Tibial nerve (tissue), 4 donors: ENCODE measurements around the gene PLCXD3. TPM values are rescaled to one million over a fixed set of nuclear protein-coding genes. Genes with fewer than 3 reads are reported as not detected.

Source experiments
- DNase-seq, 2 donors: peaks; one replicate each; pipeline ENCODE4 v3.0.0-alpha.2; 2019; ENCODE audit warnings: low spot score in 2 of 2
- H3K27ac ChIP-seq, 4 donors: fragments of 200-600 bp; sonication (generic) in 3 of 4; one replicate each; pipeline ENCODE4 v1.5.1; 2017 to 2019; ENCODE audit warnings: mild to moderate bottlenecking in 1 of 4
- H3K27me3 ChIP-seq, 2 donors: fragments of 200-600 bp; sonication (generic) in 1 of 2; one replicate each; pipeline versions ENCODE4 v1.5.1 to v1.6.0; 2017 to 2019
- H3K36me3 ChIP-seq, 3 donors: fragments of 200-600 bp; sonication (generic); one replicate each; pipeline ENCODE4 v1.5.1; 2018 to 2019
- H3K4me1 ChIP-seq, 4 donors: fragments of 200-600 bp; sonication (generic) in 3 of 4; one replicate each; pipeline ENCODE4 v1.5.1; 2017 to 2019
- H3K4me3 ChIP-seq, 4 donors: fragments of 200-600 bp; sonication (generic) in 3 of 4; one replicate each; pipeline ENCODE4 v1.5.1; 2017 to 2019; ENCODE audit warnings: mild to moderate bottlenecking in 1 of 4, moderate library complexity in 1 of 4
- H3K9me3 ChIP-seq, 4 donors: fragments of 200-600 bp; sonication (generic) in 3 of 4; one replicate each; pipeline ENCODE4 v1.5.1; 2017 to 2019
- EP300 ChIP-seq, 2 donors: sonication (generic); formaldehyde crosslinking; IDR thresholded peaks; one replicate each; pipeline ENCODE4 v1.6.1; 2017; ENCODE audit warnings: antibody characterized with exemption in 2 of 2, mild to moderate bottlenecking in 1 of 2
- POLR2A ChIP-seq, 2 donors: fragments of 450-650 bp; IDR thresholded peaks; one replicate each; pipeline ENCODE4 v1.6.1; 2017; ENCODE audit warnings: antibody characterized with exemption in 2 of 2, mild to moderate bottlenecking in 2 of 2, moderate library complexity in 2 of 2
- WGBS, 2 donors: methylation state at CpG; one replicate each; pipeline ENCODE4 v1.1.5; 2018; 5-methylcytosine and 5-hydroxymethylcytosine counted together
- total RNA-seq, 4 donors: library from RNA; depleted of rRNA; stranded (reverse); fragments of >200 nt; gene quantifications; one replicate each; pipeline ENCODE4 v1.1.0, GENCODE V29; 2016
- TF ChIP-seq, protein P1 (sequence below), 5 experiments: fragments of 200-600 bp in 3 of 5; fragments of 450-650 bp in 2 of 5; sonication (generic) in 3 of 5; IDR thresholded peaks; one replicate each; pipeline ENCODE4 v1.5.1; 2016 to 2019; ENCODE audit warnings: antibody characterized with exemption in 5 of 5, mild to moderate bottlenecking in 3 of 5, moderate library complexity in 2 of 5

PLCXD3 gene
- total RNA-seq, 4 donors from 2014 or later: 2.1 to 7.9 (median 7.0) TPM

DNA sequence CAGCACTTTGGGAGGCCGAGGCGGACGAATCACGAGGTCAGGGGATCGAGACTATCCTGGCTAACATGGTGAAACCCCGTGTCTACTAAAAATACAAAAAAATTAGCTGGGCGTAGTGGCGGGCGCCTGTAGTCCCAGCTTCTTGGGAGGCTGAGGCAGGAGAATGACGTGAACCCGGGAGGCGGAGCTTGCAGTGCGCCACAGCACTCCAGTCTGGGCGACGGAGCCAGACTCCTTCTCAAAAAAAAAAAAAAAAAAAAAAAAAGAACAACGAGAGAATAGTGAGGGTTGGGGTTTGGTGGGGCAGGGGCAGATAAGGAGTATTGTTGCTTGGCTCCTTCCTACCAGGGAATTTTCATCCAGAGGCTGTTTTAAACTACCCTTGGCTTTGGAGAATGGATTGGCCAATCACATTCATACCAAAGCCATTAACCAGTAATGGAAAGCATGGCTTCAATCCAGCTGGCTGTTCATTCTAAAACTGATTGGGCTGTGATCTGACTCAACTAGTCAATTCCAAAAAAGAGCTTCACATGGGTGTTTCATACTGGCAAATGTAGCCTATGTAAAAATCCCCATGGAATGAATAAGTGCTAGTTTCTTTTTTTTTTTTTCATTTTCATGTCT lies 64.4 kb downstream of the PLCXD3 start:
- H3K27ac ChIP-seq: no peak overlapping the region
- no peaks in the 10 kb centered on the region for H3K36me3 ChIP-seq
- WGBS, 2 donors: 90 to 94% methylated on average over 16 of the region's 16 CpGs
- no peaks in the 10 kb centered on the region for H3K4me1 ChIP-seq
- H3K27me3 ChIP-seq: no peaks in the 10 kb centered on the region
- no peaks in the 10 kb centered on the region for H3K9me3 ChIP-seq
- TF ChIP-seq EP300 (IDR thresholded peaks at IDR 0.05): no peak
- TF ChIP-seq, protein P1, sequence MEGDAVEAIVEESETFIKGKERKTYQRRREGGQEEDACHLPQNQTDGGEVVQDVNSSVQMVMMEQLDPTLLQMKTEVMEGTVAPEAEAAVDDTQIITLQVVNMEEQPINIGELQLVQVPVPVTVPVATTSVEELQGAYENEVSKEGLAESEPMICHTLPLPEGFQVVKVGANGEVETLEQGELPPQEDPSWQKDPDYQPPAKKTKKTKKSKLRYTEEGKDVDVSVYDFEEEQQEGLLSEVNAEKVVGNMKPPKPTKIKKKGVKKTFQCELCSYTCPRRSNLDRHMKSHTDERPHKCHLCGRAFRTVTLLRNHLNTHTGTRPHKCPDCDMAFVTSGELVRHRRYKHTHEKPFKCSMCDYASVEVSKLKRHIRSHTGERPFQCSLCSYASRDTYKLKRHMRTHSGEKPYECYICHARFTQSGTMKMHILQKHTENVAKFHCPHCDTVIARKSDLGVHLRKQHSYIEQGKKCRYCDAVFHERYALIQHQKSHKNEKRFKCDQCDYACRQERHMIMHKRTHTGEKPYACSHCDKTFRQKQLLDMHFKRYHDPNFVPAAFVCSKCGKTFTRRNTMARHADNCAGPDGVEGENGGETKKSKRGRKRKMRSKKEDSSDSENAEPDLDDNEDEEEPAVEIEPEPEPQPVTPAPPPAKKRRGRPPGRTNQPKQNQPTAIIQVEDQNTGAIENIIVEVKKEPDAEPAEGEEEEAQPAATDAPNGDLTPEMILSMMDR (IDR thresholded peaks at IDR 0.05): no peak
- no peak for DNase-seq
- no peak overlapping the region for H3K4me3 ChIP-seq

DNA sequence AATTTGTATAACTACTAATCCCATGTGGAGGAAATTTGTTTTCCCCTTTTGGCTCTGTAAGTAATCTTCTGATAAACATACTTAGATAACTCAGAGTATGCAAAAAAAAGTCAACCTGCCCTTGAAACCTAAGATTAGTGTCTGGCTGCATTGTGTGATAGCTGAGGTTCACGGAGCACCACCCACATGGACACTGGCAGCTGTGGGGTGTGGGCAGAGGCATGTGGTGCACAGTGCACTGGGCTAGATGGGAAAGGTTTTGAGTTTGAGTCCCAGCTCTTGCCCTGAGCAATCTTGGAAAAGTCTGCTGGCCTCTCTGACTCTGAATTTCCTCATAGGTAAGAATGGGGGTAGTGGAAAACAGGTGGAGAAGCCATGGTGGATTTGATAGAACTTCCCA lies 75.1 kb downstream of the PLCXD3 start:
- no peaks in the 10 kb centered on the region for H3K27me3 ChIP-seq
- H3K4me3 ChIP-seq: no peak overlapping the region
- no peaks in the 10 kb centered on the region for H3K36me3 ChIP-seq
- H3K27ac ChIP-seq: no peak overlapping the region
- TF ChIP-seq, protein P1 (IDR thresholded peaks at IDR 0.05): no peak
- TF ChIP-seq POLR2A (IDR thresholded peaks at IDR 0.05) (no peak), EP300 (IDR thresholded peaks at IDR 0.05) (no peak)
- no peaks in the 10 kb centered on the region for H3K4me1 ChIP-seq
- WGBS, 2 donors: 59 to 81% methylated on average over 1 of the region's 1 CpG
- no peaks in the 10 kb centered on the region for H3K9me3 ChIP-seq
- no peak for DNase-seq

DNA sequence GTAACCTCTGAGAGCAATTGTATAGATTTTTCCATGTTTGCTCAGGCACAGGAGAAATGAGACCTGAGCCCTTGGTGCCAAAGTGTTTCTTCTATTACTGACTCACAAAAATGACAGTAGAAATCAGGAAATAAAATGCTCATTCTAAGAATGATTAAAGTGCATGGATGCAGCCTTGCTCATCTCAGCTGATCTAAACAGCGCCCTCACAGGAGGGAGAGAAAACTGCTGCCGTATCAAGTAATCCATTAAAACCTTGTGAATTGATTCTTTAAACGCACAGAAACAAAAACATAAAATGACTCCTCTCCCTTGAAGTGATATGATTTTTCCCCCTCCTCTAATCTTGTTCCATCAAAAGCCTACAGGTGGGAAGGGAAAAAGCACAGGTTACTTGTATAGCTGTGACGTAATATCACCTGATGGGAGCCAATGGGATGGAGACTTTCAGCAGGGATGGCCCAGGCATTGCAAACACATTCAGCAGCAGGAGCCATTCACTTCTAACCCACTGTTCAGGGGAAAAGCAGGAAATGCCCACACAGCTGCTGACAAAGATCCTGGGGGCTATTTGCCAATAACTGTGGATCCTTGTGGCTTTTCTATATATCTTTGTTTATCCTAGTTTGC lies 76.7 kb downstream of the PLCXD3 start:
- Histone ChIP-seq H3K27ac (no peak overlapping the region), H3K36me3 (no peaks in the 10 kb centered on the region), H3K27me3 (no peaks in the 10 kb centered on the region), H3K4me1 (no peaks in the 10 kb centered on the region), H3K4me3 (no peak overlapping the region), H3K9me3 (no peaks in the 10 kb centered on the region)
- DNase-seq: no peak
- TF ChIP-seq, protein P1 (IDR thresholded peaks at IDR 0.05): peak in 1 of 5 experiments; percentile 7
- no peak for TF ChIP-seq POLR2A (IDR thresholded peaks at IDR 0.05)
- 55% methylated on average over 4 of the region's 4 CpGs for WGBS, 2 donors

DNA sequence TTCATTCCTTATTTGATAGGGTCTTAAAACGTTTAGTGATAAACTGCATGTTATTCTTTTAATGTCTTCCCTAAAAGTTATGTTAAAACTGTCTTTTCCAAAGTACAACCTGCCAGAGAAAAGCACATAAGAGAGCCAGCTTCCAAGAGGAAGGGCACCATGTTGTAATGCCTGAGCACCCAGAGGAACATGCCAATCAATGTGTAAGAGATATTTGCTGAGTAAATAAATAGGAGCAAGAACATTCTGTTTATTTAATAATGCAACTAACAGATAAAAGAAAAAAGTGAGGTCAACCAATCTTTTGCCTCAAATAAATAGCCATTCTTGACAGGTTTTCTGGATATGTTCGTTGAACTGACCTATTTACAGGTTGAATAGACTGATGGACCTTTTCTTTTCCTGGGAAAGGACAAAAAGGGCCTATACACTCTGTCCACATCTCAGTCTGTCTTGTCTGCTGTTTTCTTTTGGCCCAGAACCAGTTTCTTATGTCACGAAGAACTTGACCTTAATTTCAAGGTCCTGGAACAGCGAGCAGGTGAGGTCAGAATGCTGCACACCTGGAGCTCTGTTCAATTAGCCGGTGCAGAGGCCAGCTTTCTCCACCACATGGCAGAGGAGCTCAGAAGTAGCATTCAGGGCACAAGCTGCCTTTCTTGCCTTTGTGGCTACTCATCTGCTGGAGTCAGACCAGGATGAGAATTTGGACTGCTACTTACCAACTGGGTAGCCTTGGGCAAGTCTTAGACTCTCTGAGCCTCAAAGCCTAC lies 77.7 kb downstream of the PLCXD3 start:
- DNase-seq: no peak
- TF ChIP-seq, protein P1 (IDR thresholded peaks at IDR 0.05): no peak
- no peak for TF ChIP-seq POLR2A (IDR thresholded peaks at IDR 0.05)
- TF ChIP-seq EP300 (IDR thresholded peaks at IDR 0.05): no peak

DNA sequence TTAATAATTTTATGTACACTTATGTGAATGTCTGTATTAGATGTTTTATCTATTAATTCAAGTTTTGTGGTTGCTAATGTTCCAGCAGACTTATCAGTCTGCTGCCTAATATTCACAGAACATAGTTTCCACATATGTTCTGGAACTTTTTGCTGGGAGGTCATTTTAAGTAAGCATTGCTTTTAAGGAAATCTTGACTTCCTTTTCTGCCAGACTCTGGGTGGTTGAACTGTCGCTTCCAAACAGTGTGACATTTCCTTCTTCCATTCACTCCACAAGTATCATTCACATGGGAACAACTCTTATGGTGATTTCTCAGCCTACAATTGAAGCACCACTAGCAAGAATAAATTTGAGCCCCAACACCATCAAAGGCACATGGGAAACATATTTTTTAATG lies 82.9 kb downstream of the PLCXD3 start:
- H3K27me3 ChIP-seq: no peaks in the 10 kb centered on the region
- WGBS, 2 donors: 52 to 57% methylated on average over 1 of the region's 1 CpG
- no peaks in the 10 kb centered on the region for H3K36me3 ChIP-seq
- no peak for DNase-seq
- no peaks in the 10 kb centered on the region for H3K4me1 ChIP-seq
- no peaks in the 10 kb centered on the region for H3K9me3 ChIP-seq
- TF ChIP-seq, protein P1 (IDR thresholded peaks at IDR 0.05): no peak
- TF ChIP-seq EP300 (IDR thresholded peaks at IDR 0.05) (no peak), POLR2A (IDR thresholded peaks at IDR 0.05) (no peak)
- no peak overlapping the region for H3K4me3 ChIP-seq
- H3K27ac ChIP-seq: no peak overlapping the region

More for the DNA sequence above, 77.7 kb downstream of the PLCXD3 start:
- Histone ChIP-seq H3K9me3 (no peaks in the 10 kb centered on the region), H3K4me3 (no peak overlapping the region), H3K27me3 (no peaks in the 10 kb centered on the region), H3K36me3 (no peaks in the 10 kb centered on the region), H3K4me1 (no peaks in the 10 kb centered on the region), H3K27ac (no peak overlapping the region)
- 78 to 85% methylated on average over 5 of the region's 5 CpGs for WGBS, 2 donors
